H1 (cell line): Measurements from ENCODE around the gene ACRBP. TPM values are rescaled to one million over a fixed set of nuclear protein-coding genes. Genes with fewer than 3 reads are reported as not detected.

Source experiments
- CTCF ChIA-PET: fragments of 300-600 bp; sonication (Branson Sonifier 250); formaldehyde crosslinking; loops from one replicate; lab custom pipeline; 2021; ENCODE audit not compliant: partially characterized antibody; lab: Charles Lee
- POLR2A ChIA-PET: fragments of 300-600 bp; sonication (Branson Sonifier 250); formaldehyde crosslinking; loops from one replicate; lab custom pipeline; 2021; ENCODE audit warnings: inconsistent platforms; ENCODE audit not compliant: partially characterized antibody; lab: Charles Lee
- DNase-seq, 2 experiments: peaks; one replicate each; pipeline versions ENCODE4 v3.0.0 to v3.0.0-alpha.2; 2010 to 2022; ENCODE audit warnings: low spot score in 2 of 2, low read depth in 1 of 2, mixed read lengths in 1 of 2
- FAIRE-seq: peaks from 2 replicates; lab custom pipeline; 2011; peaks lifted over from hg19 to GRCh38; lab: Jason Lieb, UNC
- H2AFZ ChIP-seq: 2 replicates; pipeline ENCODE4 v1.8.1; 2012; ENCODE audit warnings: low read length, inconsistent platforms
- H2AK5ac ChIP-seq: 2 replicates; pipeline ENCODE4 v1.6.1; 2013; ENCODE audit warnings: low read depth, low read length
- H2BK120ac ChIP-seq: replicated peaks from 2 replicates; pipeline ENCODE3; 2013; ENCODE audit warnings: low read depth, low read length, inconsistent platforms
- H2BK12ac ChIP-seq: 2 replicates; pipeline ENCODE4 v1.6.1; 2013; ENCODE audit warnings: low read depth, low read length
- H2BK15ac ChIP-seq: 2 replicates; pipeline ENCODE4 v1.6.1; 2013; ENCODE audit warnings: low read length
- H2BK20ac ChIP-seq: 2 replicates; pipeline ENCODE4 v1.6.1; 2013; ENCODE audit warnings: low read length
- H2BK5ac ChIP-seq: 2 replicates; pipeline ENCODE4 v1.6.1; 2013; ENCODE audit warnings: low read depth, low read length
- H3K14ac ChIP-seq: 2 replicates; pipeline ENCODE4 v1.6.1; 2013; ENCODE audit warnings: inconsistent platforms; ENCODE audit not compliant: insufficient read length
- H3K18ac ChIP-seq: 2 replicates; pipeline ENCODE4 v1.6.1; 2013; ENCODE audit warnings: low read length; ENCODE audit errors: extremely low read depth
- H3K23ac ChIP-seq: 2 replicates; pipeline ENCODE4 v1.6.1; 2013; ENCODE audit warnings: inconsistent platforms; ENCODE audit not compliant: insufficient read length
- H3K23me2 ChIP-seq: 2 replicates; pipeline ENCODE4 v1.6.1; 2013; ENCODE audit warnings: low read depth, low read length
- H3K27ac ChIP-seq: 2 replicates; pipeline ENCODE4 v1.6.1; 2011; ENCODE audit warnings: low read depth, low read length, inconsistent platforms
- H3K27me3 ChIP-seq, 4 experiments: replicated peaks in 1 of 4; 1 replicate in 1 of 4; 2 replicates in 3 of 4; pipeline versions ENCODE4 v1.6.1 to v1.8.1; 2011 to 2013; ENCODE audit warnings: low read length in 3 of 4, mild to moderate bottlenecking in 3 of 4, inconsistent platforms in 2 of 4, mixed read lengths in 2 of 4, moderate library complexity in 1 of 4; ENCODE audit not compliant: control insufficient read depth in 3 of 4, insufficient read depth in 3 of 4; ENCODE audit errors: extremely low read depth in 1 of 4
- H3K36me3 ChIP-seq, 4 experiments: 2 replicates each; pipeline versions ENCODE4 v1.6.1 to v1.8.1; 2011 to 2013; ENCODE audit warnings: mild to moderate bottlenecking in 4 of 4, low read length in 3 of 4, moderate library complexity in 2 of 4, control low read depth in 1 of 4, inconsistent platforms in 1 of 4; ENCODE audit not compliant: insufficient read depth in 4 of 4, control insufficient read depth in 2 of 4
- H3K4ac ChIP-seq: replicated peaks from 2 replicates; pipeline ENCODE3; 2013; ENCODE audit warnings: low read length, low read depth, mixed read lengths, inconsistent platforms; ENCODE audit not compliant: insufficient read length
- H3K4me1 ChIP-seq, 4 experiments: replicated peaks in 1 of 4; 1 replicate in 1 of 4; 2 replicates in 3 of 4; pipeline versions ENCODE4 v1.6.1 to v1.8.1; 2011 to 2013; ENCODE audit warnings: low read length in 3 of 4, inconsistent platforms in 2 of 4, mixed read lengths in 1 of 4; ENCODE audit not compliant: insufficient read depth in 4 of 4, control insufficient read depth in 3 of 4
- H3K4me2 ChIP-seq, 2 experiments: 2 replicates each; pipeline versions ENCODE4 v1.6.1 to v1.8.1; 2011 to 2013; ENCODE audit warnings: low read depth in 2 of 2, low read length in 2 of 2, control low read depth in 1 of 2, inconsistent platforms in 1 of 2, mild to moderate bottlenecking in 1 of 2; ENCODE audit not compliant: insufficient read depth in 1 of 2
- H3K4me3 ChIP-seq, 4 experiments: fragments of 200-600, 300-600 bp in 1 of 4; sonication (generic), shearing (Covaris generic), sonication (Bioruptor Twin) in 1 of 4; 2 replicates each; pipeline versions ENCODE4 v1.5.1 to v1.8.1; 2011 to 2016; ENCODE audit warnings: low read length in 4 of 4, low read depth in 3 of 4, control low read depth in 2 of 4, inconsistent platforms in 2 of 4, mild to moderate bottlenecking in 2 of 4, mixed read lengths in 1 of 4, moderate library complexity in 1 of 4; ENCODE audit not compliant: insufficient read depth in 2 of 4; ENCODE audit errors: extremely low read depth in 1 of 4
- H3K56ac ChIP-seq: replicated peaks from 2 replicates; pipeline ENCODE3; 2013; ENCODE audit warnings: low read depth, mild to moderate bottlenecking, mixed read lengths, low read length, inconsistent platforms; ENCODE audit not compliant: insufficient read length
- H3K79me1 ChIP-seq: 2 replicates; pipeline ENCODE4 v1.6.1; 2013; ENCODE audit warnings: low read depth, low read length, control low read depth
- H3K79me2 ChIP-seq, 2 experiments: 2 replicates each; pipeline versions ENCODE4 v1.6.1 to v1.8.1; 2012 to 2013; ENCODE audit warnings: low read length in 2 of 2, mild to moderate bottlenecking in 2 of 2, inconsistent platforms in 1 of 2; ENCODE audit not compliant: insufficient read depth in 2 of 2, control insufficient read depth in 1 of 2
- H3K9ac ChIP-seq, 4 experiments: replicated peaks in 1 of 4; 1 replicate in 1 of 4; 2 replicates in 3 of 4; pipeline versions ENCODE4 v1.6.1 to v1.8.1; 2011 to 2013; ENCODE audit warnings: low read depth in 3 of 4, low read length in 3 of 4, control low read depth in 2 of 4, mild to moderate bottlenecking in 2 of 4, moderate library complexity in 2 of 4, inconsistent platforms in 1 of 4; ENCODE audit errors: extremely low read depth in 1 of 4
- H3K9me3 ChIP-seq, 2 experiments: 2 replicates each; pipeline versions ENCODE4 v1.6.1 to v1.8.1; 2012 to 2013; ENCODE audit warnings: mild to moderate bottlenecking in 2 of 2, moderate library complexity in 2 of 2, control low read depth in 1 of 2, inconsistent platforms in 1 of 2, low read depth in 1 of 2, low read length in 1 of 2, mixed read lengths in 1 of 2; ENCODE audit not compliant: insufficient read depth in 2 of 2
- H4K20me1 ChIP-seq, 2 experiments: replicated peaks in 1 of 2; 2 replicates each; pipeline versions ENCODE3 to v1.8.1; 2011 to 2013; ENCODE audit warnings: inconsistent platforms in 2 of 2, low read length in 2 of 2, mild to moderate bottlenecking in 1 of 2; ENCODE audit not compliant: insufficient read depth in 2 of 2, control insufficient read depth in 1 of 2
- H4K5ac ChIP-seq: 2 replicates; pipeline ENCODE4 v1.6.1; 2013; ENCODE audit warnings: low read length, low read depth, mixed read lengths, inconsistent platforms; ENCODE audit not compliant: insufficient read length
- H4K8ac ChIP-seq: 2 replicates; pipeline ENCODE4 v1.8.0; 2013; ENCODE audit warnings: mild to moderate bottlenecking, moderate library complexity, low read length, inconsistent platforms; ENCODE audit not compliant: insufficient read depth; ENCODE audit errors: extremely low read depth
- H4K91ac ChIP-seq: replicated peaks from 2 replicates; pipeline ENCODE3; 2013; ENCODE audit warnings: low read length, mixed read lengths, inconsistent platforms; ENCODE audit not compliant: insufficient read length
- BRCA1 ChIP-seq: IDR thresholded peaks from 2 replicates; pipeline ENCODE4 v1.6.1; 2012; ENCODE audit warnings: low read depth, low read length, improper control_type of control experiment
- CEBPB ChIP-seq: IDR thresholded peaks from 2 replicates; pipeline ENCODE4 v1.6.1; 2012; ENCODE audit warnings: low read depth, low read length
- CHD1 ChIP-seq: IDR thresholded peaks from 2 replicates; pipeline ENCODE4 v1.6.1; 2012; ENCODE audit warnings: low read depth, low read length, improper control_type of control experiment
- CHD2 ChIP-seq: IDR thresholded peaks from 2 replicates; pipeline ENCODE4 v1.6.1; 2012; ENCODE audit warnings: low read length, improper control_type of control experiment
- CREB1 ChIP-seq: IDR thresholded peaks from 2 replicates; pipeline ENCODE4 v1.6.1; 2012; ENCODE audit warnings: inconsistent platforms
- EGR1 ChIP-seq: IDR thresholded peaks from 2 replicates; pipeline ENCODE4 v1.6.1; 2011; ENCODE audit warnings: low read depth, low read length, borderline replicate concordance
- HDAC2 ChIP-seq, 2 experiments: fragments of 300-600 bp in 1 of 2; sonication (generic) in 1 of 2; IDR thresholded peaks; 2 replicates each; pipeline ENCODE4 v1.6.1; 2011 to 2012; ENCODE audit warnings: low read depth in 2 of 2, low read length in 2 of 2, mild to moderate bottlenecking in 2 of 2, moderate library complexity in 2 of 2, borderline replicate concordance in 1 of 2, inconsistent platforms in 1 of 2
- JUN ChIP-seq: IDR thresholded peaks from 2 replicates; pipeline ENCODE4 v1.6.1; 2011; ENCODE audit warnings: low read depth, mild to moderate bottlenecking, improper control_type of control experiment, low read length
- JUND ChIP-seq: IDR thresholded peaks from 2 replicates; pipeline ENCODE4 v1.6.1; 2011; ENCODE audit warnings: mild to moderate bottlenecking, improper control_type of control experiment, low read length
- KDM5A ChIP-seq: fragments of 200-600 bp; IDR thresholded peaks from 2 replicates; pipeline ENCODE4 v1.7.1; 2012; ENCODE audit warnings: mild to moderate bottlenecking, low read length, inconsistent platforms, mixed read lengths
- NRF1 ChIP-seq: IDR thresholded peaks from 2 replicates; pipeline ENCODE4 v1.6.1; 2011; ENCODE audit warnings: mild to moderate bottlenecking, low read depth, low read length, improper control_type of control experiment
- POLR2AphosphoS5 ChIP-seq: IDR thresholded peaks from 2 replicates; pipeline ENCODE4 v1.6.1; 2011; ENCODE audit warnings: low read depth, low read length
- POU5F1 ChIP-seq: IDR thresholded peaks from 2 replicates; pipeline ENCODE4 v1.6.1; 2011; ENCODE audit warnings: low read depth, mild to moderate bottlenecking, low read length, moderate library complexity
- SP2 ChIP-seq: IDR thresholded peaks from 2 replicates; pipeline ENCODE4 v1.6.1; 2012; ENCODE audit warnings: mild to moderate bottlenecking, low read length, inconsistent platforms
- YY1 ChIP-seq: IDR thresholded peaks from 2 replicates; pipeline ENCODE4 v1.6.1; 2011; ENCODE audit warnings: low read depth, mild to moderate bottlenecking, low read length
- WGBS, 2 experiments: shearing (Covaris generic) in 1 of 2; methylation state at CpG; one replicate each; pipeline versions ENCODE4 v1.1.6 to v1.1.7; 2013 to 2015; ENCODE audit warnings: low lambda C conversion rate in 2 of 2, mixed read lengths in 2 of 2, inconsistent platforms in 1 of 2, low coverage in 1 of 2, missing lambda C conversion rate in 1 of 2; ENCODE audit not compliant: insufficient replicate concordance in 2 of 2, insufficient coverage in 1 of 2, insufficient read length in 1 of 2; ENCODE audit errors: extremely low coverage in 1 of 2, missing lambda C conversion rate in 1 of 2; 5-methylcytosine and 5-hydroxymethylcytosine counted together
- polyA plus RNA-seq, 7 experiments: library from polyadenylated mRNA; depleted of rRNA in 3 of 7; stranded (reverse) in 5 of 7; unstranded in 2 of 7; fragments of >200 nt in 5 of 7; fragments of 200-250 nt in 2 of 7; gene quantifications; 1 replicate in 5 of 7; 2 replicates in 1 of 7; 4 replicates in 1 of 7; pipeline versions ENCODE4 v1.2.1 to v1.2.3, GENCODE V29; 2011 to 2013; ENCODE audit warnings: missing spikeins in 2 of 7, mixed read lengths in 2 of 7
- total RNA-seq: library from RNA; stranded (reverse); fragmentation: NEBNext Ultra II Directional; extraction: Animal tissue kit (Norgen Biotek cat#: 25700); gene quantifications from 2 replicates; pipeline ENCODE4 v1.2.1, GENCODE V29; 2021

ACRBP gene
- total and polyA plus RNA-seq, 2 of the 8 experiments (the other 6 are each of a cell fraction or from before 2014, with no cell fraction given), result 0.80 to 5.2 TPM

DNA sequence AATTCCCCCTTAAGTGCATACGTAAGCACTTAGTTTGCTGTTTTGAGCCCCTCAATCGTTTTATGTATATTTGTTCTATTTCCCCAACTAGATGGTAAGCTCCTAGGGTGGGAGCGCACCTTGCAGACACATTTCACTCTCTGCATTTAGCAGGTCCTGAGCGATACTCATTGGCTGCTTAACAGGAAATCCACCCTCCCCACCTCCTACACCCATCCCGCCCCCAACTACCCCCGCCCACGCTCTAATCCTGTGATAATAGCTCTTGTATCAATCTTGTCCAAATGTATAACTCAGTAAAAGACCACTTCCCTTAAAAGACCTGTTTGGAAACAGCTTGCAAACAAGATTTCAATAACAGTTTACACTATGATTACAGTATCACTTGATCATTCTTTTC lies 19.6 kb downstream of the ACRBP start:
- H3K9me3 ChIP-seq, result no peaks in the 10 kb centered on the region
- FAIRE-seq, result no peak
- H3K23me2 ChIP-seq, result no peaks in the 10 kb centered on the region
- no peak overlapping the region for H4K91ac ChIP-seq
- no peaks in the 10 kb centered on the region for H3K36me3 ChIP-seq
- H4K20me1 ChIP-seq, result no peaks in the 10 kb centered on the region
- TF ChIP-seq BRCA1 (no peak), SP2 (no peak), CEBPB (no peak), YY1 (no peak), POLR2AphosphoS5 (no peak), JUND (no peak), CHD1 (no peak), POU5F1 (no peak), EGR1 (no peak), KDM5A (no peak), HDAC2 (IDR thresholded peaks at IDR 0.05; ENCODE audit: borderline replicate concordance in 1 of 2, low read depth in 2 of 2, low read length in 2 of 2) (no peak), CREB1 (no peak), JUN (no peak), CHD2 (no peak), NRF1 (no peak)
- H4K5ac ChIP-seq, result no peak overlapping the region
- H3K27me3 ChIP-seq, result no peaks in the 10 kb centered on the region
- no peak overlapping the region for H3K4me2 ChIP-seq
- H3K14ac ChIP-seq, result no peak overlapping the region
- no peaks in the 10 kb centered on the region for H3K79me1 ChIP-seq
- no peak overlapping the region for H3K4me3 ChIP-seq
- H2AFZ ChIP-seq, result no peak overlapping the region
- no peak overlapping the region for H3K9ac ChIP-seq
- 73% methylated on average over 6 of the region's 7 CpGs; no CpG with 5 or more reads in 1 of the 2 experiments for WGBS, 2 experiments
- no peak for DNase-seq
- no peak overlapping the region for H2BK20ac ChIP-seq
- H3K4ac ChIP-seq, result no peak overlapping the region
- POLR2A ChIA-PET, result interaction anchor here (0.6 to 1.3 kb wide), 3 partner anchors 53 to 1110 kb away, joined by 3 to 4 read pairs (median 3); no protein-coding TSS in a partner anchor
- H3K27ac ChIP-seq, result no peak overlapping the region
- no peak overlapping the region for H2BK12ac ChIP-seq
- H4K8ac ChIP-seq, result no peak overlapping the region
- no peak overlapping the region for H3K18ac ChIP-seq
- H2BK120ac ChIP-seq, result no peak overlapping the region
- no peak overlapping the region for H2BK15ac ChIP-seq
- H2BK5ac ChIP-seq, result no peak overlapping the region
- H2AK5ac ChIP-seq, result no peak overlapping the region
- H3K56ac ChIP-seq, result no peak overlapping the region
- H3K23ac ChIP-seq, result no peak overlapping the region
- CTCF ChIA-PET, result interaction anchor here (0.6 to 7.9 kb wide), 5 partner anchors 8 to 96 kb away, joined by 3 to 65 read pairs (median 3); partner anchors contain the start of gene COPS7A
- peaks cover 0 to under 1% (median 0%) of the 10 kb centered on the region in 4 experiments; a peak in 2 of 7 replicates for H3K4me1 ChIP-seq
- no peaks in the 10 kb centered on the region for H3K79me2 ChIP-seq
